ENCODE measurements around the gene NXPH4. TPM values are rescaled to one million over a fixed set of nuclear protein-coding genes. Genes with fewer than 3 reads are reported as not detected.

NXPH4 gene
- total RNA-seq, 1 experiment from 2014 or later, result 20.0 TPM

DNA sequence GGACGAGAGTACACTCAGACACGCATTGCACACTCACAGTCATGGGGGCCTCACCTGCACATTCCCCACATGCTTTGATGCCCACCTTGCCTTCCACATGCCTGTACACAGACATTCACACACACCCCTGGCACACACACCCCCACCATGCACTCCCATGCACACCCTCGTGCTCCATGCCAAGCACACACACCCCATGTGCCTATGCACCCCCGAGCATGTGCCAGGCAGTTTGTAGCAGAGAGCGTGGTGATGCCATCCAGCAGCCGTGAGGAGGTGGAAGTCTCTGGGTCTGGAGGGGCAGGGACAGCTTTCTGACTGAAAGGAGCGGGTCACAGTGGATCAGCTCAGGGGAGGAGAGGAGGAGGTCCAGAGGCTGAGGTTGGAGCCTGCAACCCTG, 10.7 kb upstream of the NXPH4 start:
- intact Hi-C loops (cut with micrococcal nuclease), result no loop called here
- Histone ChIP-seq H3K27ac (ENCODE audit: low read depth, low read length) (no peak overlapping the region), H2AFZ (ENCODE audit: low read depth, low read length, poor library complexity, severe bottlenecking) (no peak overlapping the region), H3K4me2 (ENCODE audit: low read length) (no peak overlapping the region), H3K9ac (ENCODE audit: low read length) (no peak overlapping the region), H3K4me1 (ENCODE audit: control insufficient read depth in 1 of 2, insufficient read depth in 2 of 2, low read length in 2 of 2) (no peaks in the 10 kb centered on the region), H3K36me3 (ENCODE audit: control insufficient read depth in 1 of 2, insufficient read depth in 2 of 2, low read length in 2 of 2) (no peaks in the 10 kb centered on the region; a peak in 1 of 4 replicates), H3K27me3 (ENCODE audit: insufficient read depth, low read length) (no peaks in the 10 kb centered on the region), H3K79me2 (ENCODE audit: insufficient read depth, low read length) (no peaks in the 10 kb centered on the region), H3K9me3 (ENCODE audit: control insufficient read depth in 1 of 2, insufficient read depth in 1 of 2, low read depth in 1 of 2, low read length in 2 of 2) (no peaks in the 10 kb centered on the region), H3K4me3 (replicated peaks in 1 of 2; ENCODE audit: low read depth in 1 of 2, low read length in 2 of 2) (no peak overlapping the region), H4K20me1 (ENCODE audit: insufficient read depth) (no peaks in the 10 kb centered on the region), H3K9me2 (ENCODE audit: insufficient read depth) (no peaks in the 10 kb centered on the region)
- POLR2A ChIA-PET, result no interaction called here
- CTCF ChIA-PET, result no interaction called here
- DNase-seq (ENCODE audit: low read depth, low spot score) (no peak), ATAC-seq (no peak)
- no TSS peak for BruUV-seq (replicated peaks)
- TF ChIP-seq SIN3A (IDR thresholded peaks at IDR 0.05; ENCODE audit: low read depth) (no peak), SP1 (IDR thresholded peaks at IDR 0.05; ENCODE audit: low read depth) (no peak), POLR2AphosphoS5 (IDR thresholded peaks at IDR 0.05; ENCODE audit: low read depth, low read length) (no peak), CEBPB (IDR thresholded peaks at IDR 0.05; ENCODE audit: low read depth) (no peak), FOSL1 (IDR thresholded peaks at IDR 0.05; ENCODE audit: low read depth) (no peak)
- TF ChIP-seq, protein P1, sequence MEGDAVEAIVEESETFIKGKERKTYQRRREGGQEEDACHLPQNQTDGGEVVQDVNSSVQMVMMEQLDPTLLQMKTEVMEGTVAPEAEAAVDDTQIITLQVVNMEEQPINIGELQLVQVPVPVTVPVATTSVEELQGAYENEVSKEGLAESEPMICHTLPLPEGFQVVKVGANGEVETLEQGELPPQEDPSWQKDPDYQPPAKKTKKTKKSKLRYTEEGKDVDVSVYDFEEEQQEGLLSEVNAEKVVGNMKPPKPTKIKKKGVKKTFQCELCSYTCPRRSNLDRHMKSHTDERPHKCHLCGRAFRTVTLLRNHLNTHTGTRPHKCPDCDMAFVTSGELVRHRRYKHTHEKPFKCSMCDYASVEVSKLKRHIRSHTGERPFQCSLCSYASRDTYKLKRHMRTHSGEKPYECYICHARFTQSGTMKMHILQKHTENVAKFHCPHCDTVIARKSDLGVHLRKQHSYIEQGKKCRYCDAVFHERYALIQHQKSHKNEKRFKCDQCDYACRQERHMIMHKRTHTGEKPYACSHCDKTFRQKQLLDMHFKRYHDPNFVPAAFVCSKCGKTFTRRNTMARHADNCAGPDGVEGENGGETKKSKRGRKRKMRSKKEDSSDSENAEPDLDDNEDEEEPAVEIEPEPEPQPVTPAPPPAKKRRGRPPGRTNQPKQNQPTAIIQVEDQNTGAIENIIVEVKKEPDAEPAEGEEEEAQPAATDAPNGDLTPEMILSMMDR (IDR thresholded peaks at IDR 0.05 in 2 of 3, conservative IDR thresholded peaks at IDR 0.05 in 1 of 3; ENCODE audit: borderline replicate concordance in 1 of 3, insufficient read depth in 1 of 3, low read depth in 2 of 3, low read length in 2 of 3), result no peak
- TF ChIP-seq, protein P2, sequence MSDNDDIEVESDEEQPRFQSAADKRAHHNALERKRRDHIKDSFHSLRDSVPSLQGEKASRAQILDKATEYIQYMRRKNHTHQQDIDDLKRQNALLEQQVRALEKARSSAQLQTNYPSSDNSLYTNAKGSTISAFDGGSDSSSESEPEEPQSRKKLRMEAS (IDR thresholded peaks at IDR 0.05), result no peak
- RAD21 ChIA-PET (ENCODE audit: low non-redundant PET in 1 of 2, low total read pairs in 2 of 2, uncharacterized antibody in 2 of 2, unreplicated experiment in 2 of 2), result no interaction called here

Data from HCT116 (cell line).